ENCODE data around the gene TAP1.

TAP1 gene

DNA sequence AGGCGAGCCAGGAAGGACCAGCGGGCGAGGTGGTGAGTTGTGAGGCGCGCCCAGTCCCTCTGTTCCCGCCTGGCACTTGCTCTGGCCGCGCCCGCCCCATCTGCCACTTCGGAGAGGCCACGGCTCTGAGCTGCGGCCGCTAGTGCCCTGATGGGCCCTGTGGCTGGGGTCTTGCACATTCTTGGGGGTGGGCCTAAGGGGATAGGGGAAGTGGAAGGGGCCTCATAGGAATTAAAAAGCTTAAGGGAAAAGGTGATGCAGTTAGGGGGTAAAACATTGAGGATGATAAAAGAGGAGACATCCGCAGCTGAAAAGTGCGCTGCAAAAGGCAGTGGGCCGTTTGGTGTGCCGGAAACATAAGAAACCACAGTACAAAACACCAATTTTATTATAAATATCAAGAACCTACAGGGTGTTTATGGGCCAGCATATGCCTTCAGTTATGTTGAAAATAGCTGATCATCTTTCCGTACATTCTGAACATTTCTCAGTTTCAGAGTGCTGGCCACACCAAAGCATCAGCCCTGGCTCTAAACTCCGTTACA is 8.6 kb downstream of the TAP1 start:
- peak overlapping the region; percentile 90 for H3K4me3 ChIP-seq (ENCODE audit: low read depth, low read length)
- TF ChIP-seq, protein P1, sequence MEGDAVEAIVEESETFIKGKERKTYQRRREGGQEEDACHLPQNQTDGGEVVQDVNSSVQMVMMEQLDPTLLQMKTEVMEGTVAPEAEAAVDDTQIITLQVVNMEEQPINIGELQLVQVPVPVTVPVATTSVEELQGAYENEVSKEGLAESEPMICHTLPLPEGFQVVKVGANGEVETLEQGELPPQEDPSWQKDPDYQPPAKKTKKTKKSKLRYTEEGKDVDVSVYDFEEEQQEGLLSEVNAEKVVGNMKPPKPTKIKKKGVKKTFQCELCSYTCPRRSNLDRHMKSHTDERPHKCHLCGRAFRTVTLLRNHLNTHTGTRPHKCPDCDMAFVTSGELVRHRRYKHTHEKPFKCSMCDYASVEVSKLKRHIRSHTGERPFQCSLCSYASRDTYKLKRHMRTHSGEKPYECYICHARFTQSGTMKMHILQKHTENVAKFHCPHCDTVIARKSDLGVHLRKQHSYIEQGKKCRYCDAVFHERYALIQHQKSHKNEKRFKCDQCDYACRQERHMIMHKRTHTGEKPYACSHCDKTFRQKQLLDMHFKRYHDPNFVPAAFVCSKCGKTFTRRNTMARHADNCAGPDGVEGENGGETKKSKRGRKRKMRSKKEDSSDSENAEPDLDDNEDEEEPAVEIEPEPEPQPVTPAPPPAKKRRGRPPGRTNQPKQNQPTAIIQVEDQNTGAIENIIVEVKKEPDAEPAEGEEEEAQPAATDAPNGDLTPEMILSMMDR (conservative IDR thresholded peaks at IDR 0.05; ENCODE audit: low read depth, low read length): no peak
- DNase-seq (ENCODE audit: low read depth): no peak

DNA sequence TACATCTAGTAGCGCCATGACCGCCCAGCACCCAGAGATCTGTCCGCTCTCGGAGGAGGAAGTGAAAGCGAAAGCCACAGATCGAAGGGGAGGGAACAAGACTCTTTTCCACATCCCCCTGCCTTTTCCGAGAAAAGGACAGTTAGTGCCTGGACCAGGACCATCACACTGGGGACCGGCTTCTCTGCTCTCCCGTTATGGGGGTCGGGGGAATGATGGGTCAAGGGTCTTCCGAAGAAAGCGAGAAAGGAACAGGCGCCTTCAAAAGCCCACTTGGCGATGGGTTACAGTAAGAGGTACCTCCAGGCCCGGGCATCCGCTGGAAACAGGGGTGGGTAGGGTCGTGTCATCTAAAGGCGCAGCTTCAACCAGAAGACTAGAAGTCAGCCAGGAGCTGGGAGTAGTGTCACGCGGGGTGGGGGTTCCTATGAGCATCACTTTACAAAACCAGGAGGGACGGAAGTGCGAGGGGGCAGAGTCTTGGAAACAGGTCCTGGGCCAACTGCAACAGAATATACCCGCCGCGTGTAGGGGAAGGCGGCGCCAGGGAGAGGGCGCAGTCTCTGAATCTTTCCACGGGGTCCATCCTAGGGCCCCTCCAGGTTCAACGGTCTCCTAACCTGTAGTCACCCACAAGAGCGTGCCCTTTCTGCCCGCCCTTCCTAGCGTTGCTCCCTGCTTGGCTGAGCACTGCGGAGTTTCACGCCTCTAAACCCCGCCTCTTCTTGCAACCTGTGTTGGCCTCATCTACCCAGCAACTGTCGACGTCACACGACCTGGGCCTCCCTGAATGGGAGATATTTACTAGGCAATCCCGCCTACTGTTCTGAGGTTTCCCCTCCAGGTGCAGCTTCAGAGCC is 9.3 kb downstream of the TAP1 start, which contains the start of gene PSMB8:
Gene PSMB8 (minus strand): TSS at position 69 of the 860 bp plus-strand sequence. CDS start 51 bp downstream, at position 18.
- TF ChIP-seq, protein P1 (conservative IDR thresholded peaks at IDR 0.05; ENCODE audit: low read depth, low read length): peak; percentile 45
- H3K4me3 ChIP-seq (ENCODE audit: low read depth, low read length): peak within 1 kb of the TSS; percentile 90
- DNase-seq (ENCODE audit: low read depth): peak; percentile 95

DNA sequence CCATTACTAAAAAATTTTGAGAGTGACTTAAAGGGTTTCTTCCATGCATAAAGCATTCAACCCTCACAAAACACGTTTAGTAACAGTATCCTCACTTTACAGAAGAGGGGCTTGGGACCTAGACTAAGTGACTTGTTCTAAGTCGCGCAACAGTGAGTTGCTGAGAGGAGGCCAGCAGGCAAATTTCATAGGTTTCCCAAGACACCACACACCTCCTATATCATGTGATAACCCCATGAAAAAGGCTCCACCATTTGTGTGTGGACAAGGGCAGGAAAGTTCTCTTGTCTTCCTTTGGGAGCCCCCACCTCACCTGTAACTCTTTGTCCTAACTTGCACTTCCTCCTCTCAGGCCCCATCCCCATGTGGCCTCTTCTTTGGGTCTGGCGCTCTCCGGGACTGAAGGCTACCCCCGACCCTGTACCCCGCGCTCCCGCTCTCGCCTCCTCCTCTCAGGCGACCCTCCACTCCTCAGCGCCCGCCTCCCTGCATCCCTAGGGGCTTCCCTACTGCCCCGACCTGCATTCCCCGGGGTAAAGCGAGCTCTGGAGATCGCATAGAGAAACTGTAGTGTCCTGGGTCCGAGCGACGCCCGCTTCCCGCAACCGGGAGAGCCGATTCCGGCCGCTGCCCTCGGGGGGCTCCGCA is 10.0 kb downstream of the TAP1 start:
- no peak for DNase-seq (ENCODE audit: low read depth)
- H3K4me3 ChIP-seq (ENCODE audit: low read depth, low read length): peak overlapping the region; percentile 90
- TF ChIP-seq, protein P1 (conservative IDR thresholded peaks at IDR 0.05; ENCODE audit: low read depth, low read length): no peak

DNA sequence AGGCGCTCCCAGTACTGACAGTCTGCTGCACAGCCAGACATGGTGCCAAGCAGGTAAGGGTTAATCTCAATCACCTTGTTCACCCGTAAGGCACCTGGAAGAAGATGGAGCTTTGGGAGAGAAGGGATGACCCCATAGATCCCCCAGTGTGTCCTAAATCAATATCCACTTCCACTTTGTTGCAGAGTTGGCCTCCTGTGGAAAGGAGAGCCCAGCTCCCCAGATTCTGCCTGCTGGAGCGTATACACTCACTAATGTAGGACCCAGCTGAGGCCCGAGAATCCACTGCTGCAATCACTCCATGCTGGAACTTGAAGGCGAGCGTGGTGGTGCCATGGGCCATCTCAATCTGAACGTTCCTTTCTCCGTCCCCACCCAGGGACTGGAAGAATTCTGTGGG is 10.8 kb downstream of the TAP1 start:
- TF ChIP-seq, protein P1 (conservative IDR thresholded peaks at IDR 0.05; ENCODE audit: low read depth, low read length): no peak

DNA sequence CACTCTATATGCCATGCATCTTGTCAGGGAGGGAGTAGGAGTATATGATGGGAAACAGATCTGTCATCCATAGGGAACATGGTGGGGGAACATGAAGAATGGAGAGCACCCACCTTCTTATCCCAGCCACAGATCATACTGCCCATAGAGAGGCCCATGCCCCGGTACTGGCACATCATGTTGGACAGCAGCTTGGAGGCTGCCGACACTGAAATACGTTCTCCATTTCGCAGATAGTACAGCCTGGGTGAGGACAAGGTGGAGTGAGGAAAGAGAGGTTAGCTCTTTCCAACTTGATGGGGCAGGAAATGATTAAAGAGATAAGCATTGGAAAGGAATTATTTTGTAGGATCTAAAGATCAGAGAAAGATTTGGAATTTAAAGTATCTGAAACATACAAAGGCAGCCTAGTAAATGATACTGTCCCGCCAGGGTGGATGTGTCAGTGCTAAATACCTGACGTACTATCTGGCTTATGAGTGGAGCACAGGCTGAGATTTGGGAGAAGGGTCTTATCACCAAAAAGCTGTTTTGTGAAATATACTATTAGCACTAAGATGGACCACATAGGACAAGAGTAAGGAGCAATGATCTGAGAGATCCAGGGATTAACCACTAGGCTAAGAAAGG is 11.4 kb downstream of the TAP1 start:
- no peak overlapping the region for H3K4me3 ChIP-seq (ENCODE audit: low read depth, low read length)
- no peak for DNase-seq (ENCODE audit: low read depth)
- TF ChIP-seq, protein P1 (conservative IDR thresholded peaks at IDR 0.05; ENCODE audit: low read depth, low read length): no peak

More for the DNA sequence above, 10.8 kb downstream of the TAP1 start:
- H3K4me3 ChIP-seq (ENCODE audit: low read depth, low read length): peak overlapping the region; percentile 90
- no peak for DNase-seq (ENCODE audit: low read depth)

DNA sequence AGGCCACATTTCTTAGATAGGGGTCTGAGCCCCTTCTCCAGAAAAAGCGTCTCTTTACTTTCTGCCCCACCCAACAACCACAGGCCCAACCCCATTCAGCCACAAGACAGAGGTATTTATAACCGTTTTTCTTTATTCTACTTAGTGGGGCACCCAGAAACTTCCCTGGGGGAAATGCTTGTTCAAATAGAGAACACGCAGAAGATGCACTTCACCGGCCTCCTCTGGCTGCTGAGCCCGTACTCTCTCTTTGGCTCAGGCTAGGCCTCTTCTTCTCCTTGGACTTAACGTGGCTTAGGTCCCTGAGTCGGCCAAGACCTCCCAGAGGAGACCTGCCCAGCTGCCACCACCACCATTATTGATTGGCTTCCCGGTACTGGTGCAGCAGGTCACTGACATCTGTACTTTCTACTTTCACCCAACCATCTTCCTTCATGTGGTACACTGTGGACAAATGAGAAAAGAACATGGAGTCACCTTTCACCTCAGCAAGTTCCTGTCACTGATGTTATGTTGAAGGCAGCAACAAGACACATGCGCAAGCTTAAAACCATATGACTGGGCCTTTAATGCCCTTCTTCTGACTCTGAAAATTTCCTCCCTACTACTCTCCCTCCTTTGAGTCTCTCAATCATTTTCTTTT is 12.8 kb downstream of the TAP1 start:
- no peak overlapping the region for H3K4me3 ChIP-seq (ENCODE audit: low read depth, low read length)
- TF ChIP-seq, protein P1 (conservative IDR thresholded peaks at IDR 0.05; ENCODE audit: low read depth, low read length): no peak
- no peak for DNase-seq (ENCODE audit: low read depth)
